ENCODE measurements around the gene EIF3F. TPM values are rescaled to one million over a fixed set of nuclear protein-coding genes. Genes with fewer than 3 reads are reported as not detected.

Gene EIF3F
- total and polyA plus RNA-seq, 9 of the 15 experiments (the other 6 are each of a cell fraction or from before 2014, with no cell fraction given) = 50.1 to 259 (median 135) TPM

DNA sequence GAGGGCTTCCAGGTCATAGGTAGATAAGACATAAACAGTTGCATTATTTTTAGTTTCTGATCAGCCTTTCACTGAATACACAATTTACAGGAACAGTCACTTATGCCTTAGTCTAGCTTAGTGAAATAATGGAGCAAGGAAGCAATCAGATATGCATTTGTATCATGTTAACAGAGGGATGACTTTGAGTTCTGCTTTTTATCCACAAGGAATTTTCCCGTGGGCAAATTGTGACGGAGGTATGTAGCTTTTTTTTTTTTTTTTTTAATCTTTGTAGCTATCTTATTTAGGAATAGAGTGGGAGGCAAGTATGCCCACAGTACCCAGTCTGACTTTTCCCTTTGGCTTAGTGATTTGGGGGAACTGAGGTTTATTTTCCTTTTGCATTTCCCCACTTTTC lies 18.5 kb upstream of the EIF3F start (continued):
- TF ChIP-seq, protein P1, sequence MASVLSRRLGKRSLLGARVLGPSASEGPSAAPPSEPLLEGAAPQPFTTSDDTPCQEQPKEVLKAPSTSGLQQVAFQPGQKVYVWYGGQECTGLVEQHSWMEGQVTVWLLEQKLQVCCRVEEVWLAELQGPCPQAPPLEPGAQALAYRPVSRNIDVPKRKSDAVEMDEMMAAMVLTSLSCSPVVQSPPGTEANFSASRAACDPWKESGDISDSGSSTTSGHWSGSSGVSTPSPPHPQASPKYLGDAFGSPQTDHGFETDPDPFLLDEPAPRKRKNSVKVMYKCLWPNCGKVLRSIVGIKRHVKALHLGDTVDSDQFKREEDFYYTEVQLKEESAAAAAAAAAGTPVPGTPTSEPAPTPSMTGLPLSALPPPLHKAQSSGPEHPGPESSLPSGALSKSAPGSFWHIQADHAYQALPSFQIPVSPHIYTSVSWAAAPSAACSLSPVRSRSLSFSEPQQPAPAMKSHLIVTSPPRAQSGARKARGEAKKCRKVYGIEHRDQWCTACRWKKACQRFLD (CRISPR knock-in tag; IDR thresholded peaks at IDR 0.05) = no peak
- TF ChIP-seq ZNF609 (CRISPR knock-in tag; IDR thresholded peaks at IDR 0.05; ENCODE audit: borderline replicate concordance) (no peak), DACH1 (IDR thresholded peaks at IDR 0.05; ENCODE audit: partially characterized antibody) (no peak), YBX1 (IDR thresholded peaks at IDR 0.05) (no peak), ELF2 (CRISPR knock-in tag; IDR thresholded peaks at IDR 0.05) (no peak)
- TF ChIP-seq, protein P2, sequence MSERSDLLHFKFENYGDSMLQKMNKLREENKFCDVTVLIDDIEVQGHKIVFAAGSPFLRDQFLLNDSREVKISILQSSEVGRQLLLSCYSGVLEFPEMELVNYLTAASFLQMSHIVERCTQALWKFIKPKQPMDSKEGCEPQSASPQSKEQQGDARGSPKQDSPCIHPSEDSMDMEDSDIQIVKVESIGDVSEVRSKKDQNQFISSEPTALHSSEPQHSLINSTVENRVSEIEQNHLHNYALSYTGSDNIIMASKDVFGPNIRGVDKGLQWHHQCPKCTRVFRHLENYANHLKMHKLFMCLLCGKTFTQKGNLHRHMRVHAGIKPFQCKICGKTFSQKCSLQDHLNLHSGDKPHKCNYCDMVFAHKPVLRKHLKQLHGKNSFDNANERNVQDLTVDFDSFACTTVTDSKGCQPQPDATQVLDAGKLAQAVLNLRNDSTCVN (CRISPR knock-in tag; IDR thresholded peaks at IDR 0.05) = no peak

All from K562 (cell line).